ENCODE results near the gene MTX3. TPM values are rescaled to one million over a fixed set of nuclear protein-coding genes. Genes with fewer than 3 reads are reported as not detected.

MTX3 gene
- total and polyA plus RNA-seq, 7 experiments from 2014 or later, result 2.1 to 31.0 (median 17.7) TPM

DNA sequence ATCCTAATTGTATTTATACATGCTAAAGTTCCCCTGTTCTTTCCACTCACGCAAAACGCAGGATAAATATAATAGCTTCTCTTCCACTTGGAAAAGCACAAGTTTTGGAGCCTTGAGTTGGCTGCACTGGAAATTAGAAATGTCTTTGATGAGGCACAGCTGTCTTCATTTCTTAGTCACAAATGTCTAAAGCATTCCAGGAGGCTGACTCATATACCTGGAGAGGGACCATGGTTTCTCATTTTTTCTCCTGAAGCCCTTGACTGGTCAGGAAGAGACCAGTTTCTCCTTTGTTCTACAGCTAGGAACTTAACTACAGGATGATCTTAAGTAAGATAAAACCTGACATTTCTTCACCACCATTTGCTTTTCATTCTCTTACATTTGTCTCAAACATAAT lies 16.2 kb downstream of the MTX3 start:
- Histone ChIP-seq H3K4me3 (ENCODE audit: low read length) (no peak overlapping the region), H3K9me3 (ENCODE audit: control insufficient read depth in 2 of 3, low read length in 3 of 3) (no peaks in the 10 kb centered on the region), H3K27ac (ENCODE audit: low read depth, low read length) (no peak overlapping the region), H3K27me3 (ENCODE audit: control insufficient read depth in 2 of 2, insufficient read depth in 2 of 2, low read length in 2 of 2) (no peaks in the 10 kb centered on the region), H3K4me1 (ENCODE audit: control insufficient read depth in 2 of 2, insufficient read depth in 2 of 2, low read length in 2 of 2) (no peaks in the 10 kb centered on the region), H3K36me3 (ENCODE audit: control insufficient read depth in 2 of 3, insufficient read depth in 3 of 3, low read length in 3 of 3) (peaks cover 0 to 12% (median 0%) of the 10 kb centered on the region in 3 experiments)
- ChIA-PET CTCF (no interaction called here), POLR2A (interaction anchor here (0.6 kb wide), 1 partner anchor 15 kb away, joined by 4 read pairs; no protein-coding TSS in a partner anchor)
- H3K9me3 Mint-ChIP-seq, result no peaks in the 10 kb centered on the region
- ATAC-seq, result no peak
- intact Hi-C loops (cut with micrococcal nuclease), result no loop called here
- H3K4me1 Mint-ChIP-seq, result peaks cover 0 to 6% (median 3%) of the 10 kb centered on the region in 7 donors
- peaks cover 0 to 9% (median 5%) of the 10 kb centered on the region in 5 donors for H3K27me3 Mint-ChIP-seq
- peaks cover 9 to 45% (median 33%) of the 10 kb centered on the region in 5 donors for H3K36me3 Mint-ChIP-seq
- H3K27ac Mint-ChIP-seq, result no peak overlapping the region
- no peak overlapping the region for H3K4me3 Mint-ChIP-seq
- DNase-seq, result no peak

DNA sequence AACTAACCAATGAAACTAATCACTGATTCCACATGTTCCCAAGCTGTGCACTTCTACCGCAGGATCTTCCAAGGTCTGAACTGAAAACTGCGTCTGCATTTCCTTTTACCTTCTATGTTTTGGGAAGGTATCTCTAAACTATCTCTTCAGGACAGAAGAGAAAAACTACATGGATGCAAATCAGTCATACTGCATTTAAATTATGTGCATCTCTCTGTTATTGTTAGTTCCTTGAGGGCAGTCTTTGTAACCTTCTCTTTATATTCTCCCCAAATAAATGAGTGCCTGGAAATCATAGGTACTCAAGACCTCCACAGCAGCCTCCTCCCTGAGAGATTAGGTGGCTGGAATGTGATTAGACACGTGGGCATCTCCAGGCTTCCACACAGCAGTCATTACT lies 17.1 kb downstream of the MTX3 start:
- ATAC-seq (no peak), DNase-seq (no peak)
- Mint-ChIP-seq H3K27ac (no peak overlapping the region), H3K4me1 (no peaks in the 10 kb centered on the region), H3K9me3 (no peaks in the 10 kb centered on the region), H3K36me3 (peaks cover 6 to 40% (median 29%) of the 10 kb centered on the region in 5 donors), H3K27me3 (peaks cover 0 to 9% (median 5%) of the 10 kb centered on the region in 5 donors), H3K4me3 (no peak overlapping the region)
- Histone ChIP-seq H3K4me1 (ENCODE audit: control insufficient read depth in 2 of 2, insufficient read depth in 2 of 2, low read length in 2 of 2) (no peaks in the 10 kb centered on the region), H3K27ac (ENCODE audit: low read depth, low read length) (no peak overlapping the region), H3K9me3 (ENCODE audit: control insufficient read depth in 2 of 3, low read length in 3 of 3) (no peaks in the 10 kb centered on the region), H3K36me3 (ENCODE audit: control insufficient read depth in 2 of 3, insufficient read depth in 3 of 3, low read length in 3 of 3) (peaks cover 0 to 12% (median 0%) of the 10 kb centered on the region in 3 experiments), H3K27me3 (ENCODE audit: control insufficient read depth in 2 of 2, insufficient read depth in 2 of 2, low read length in 2 of 2) (no peaks in the 10 kb centered on the region), H3K4me3 (ENCODE audit: low read length) (no peak overlapping the region)
- intact Hi-C loops (cut with micrococcal nuclease), result no loop called here
- ChIA-PET POLR2A (interaction anchor here (1.1 kb wide), 1 partner anchor 8 kb away, joined by 3 read pairs; no protein-coding TSS in a partner anchor), CTCF (interaction anchor here (0.5 kb wide), 1 partner anchor 109 kb away, joined by 3 read pairs; no protein-coding TSS in a partner anchor)

DNA sequence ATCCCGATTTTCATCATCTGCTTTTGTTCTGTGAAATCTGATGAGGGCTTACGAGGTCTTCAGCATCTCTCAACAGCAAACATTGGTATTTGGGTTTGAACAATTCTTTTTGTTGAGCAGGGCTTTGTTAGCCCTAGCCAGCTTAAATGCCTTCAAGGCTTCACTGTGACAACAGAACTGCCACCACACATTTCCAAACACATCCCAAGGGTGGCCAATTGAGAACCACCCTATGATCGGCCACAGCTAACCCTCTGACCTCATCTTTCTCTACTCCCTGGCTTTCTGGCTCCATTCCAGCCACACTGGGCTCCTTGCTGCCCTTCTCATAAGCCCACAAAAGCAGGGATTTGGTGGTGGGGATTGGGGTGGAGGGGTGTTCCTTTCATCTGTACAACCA lies 17.6 kb downstream of the MTX3 start:
- Histone ChIP-seq H3K4me3 (ENCODE audit: low read length) (no peak overlapping the region), H3K4me1 (ENCODE audit: control insufficient read depth in 2 of 2, insufficient read depth in 2 of 2, low read length in 2 of 2) (no peaks in the 10 kb centered on the region), H3K36me3 (ENCODE audit: control insufficient read depth in 2 of 3, insufficient read depth in 3 of 3, low read length in 3 of 3) (peaks cover 0 to 12% (median 0%) of the 10 kb centered on the region in 3 experiments), H3K27me3 (ENCODE audit: control insufficient read depth in 2 of 2, insufficient read depth in 2 of 2, low read length in 2 of 2) (no peaks in the 10 kb centered on the region), H3K27ac (ENCODE audit: low read depth, low read length) (no peak overlapping the region), H3K9me3 (ENCODE audit: control insufficient read depth in 2 of 3, low read length in 3 of 3) (no peaks in the 10 kb centered on the region)
- Mint-ChIP-seq H3K4me3 (no peak overlapping the region), H3K9me3 (no peaks in the 10 kb centered on the region), H3K36me3 (peaks cover 6 to 35% (median 26%) of the 10 kb centered on the region in 5 donors), H3K27me3 (peaks cover 0 to 9% (median 5%) of the 10 kb centered on the region in 5 donors), H3K4me1 (no peaks in the 10 kb centered on the region), H3K27ac (no peak overlapping the region)
- ATAC-seq (no peak), DNase-seq (no peak)
- CTCF ChIA-PET, result no interaction called here
- intact Hi-C loops (cut with micrococcal nuclease), result no loop called here
- POLR2A ChIA-PET, result interaction anchor here (1.1 kb wide), 1 partner anchor 9 kb away, joined by 3 read pairs; no protein-coding TSS in a partner anchor

DNA sequence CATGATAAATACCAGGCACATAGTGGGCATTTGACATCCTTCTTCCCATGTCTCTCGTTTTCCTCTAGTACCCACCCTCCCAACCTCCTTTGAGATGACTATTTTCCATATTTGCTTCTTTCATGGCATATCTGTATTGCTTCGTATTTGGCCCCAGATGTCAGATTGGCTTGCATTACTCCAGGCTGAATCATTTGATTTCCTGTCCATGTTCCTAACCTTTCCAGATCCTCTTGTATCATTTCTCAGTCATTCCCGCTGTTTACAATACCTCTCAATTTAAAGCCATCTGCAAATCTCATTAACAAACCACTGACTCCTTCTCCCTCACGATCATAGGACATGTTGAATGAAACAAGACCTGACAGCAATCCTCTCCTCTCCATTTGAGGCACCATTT lies 19.9 kb downstream of the MTX3 start:
- no peak overlapping the region for H3K27ac ChIP-seq (ENCODE audit: low read depth, low read length)
- ATAC-seq, result no peak
- H3K4me3 ChIP-seq (ENCODE audit: low read length), result no peak overlapping the region
- H3K36me3 ChIP-seq (ENCODE audit: control insufficient read depth in 2 of 3, insufficient read depth in 3 of 3, low read length in 3 of 3), result no peaks in the 10 kb centered on the region
- no peaks in the 10 kb centered on the region for H3K9me3 Mint-ChIP-seq
- CTCF ChIA-PET, result interaction anchor here (0.6 kb wide), 1 partner anchor 366 kb away, joined by 4 read pairs; no protein-coding TSS in a partner anchor
- intact Hi-C loops (cut with micrococcal nuclease), result no loop called here
- POLR2A ChIA-PET, result no interaction called here
- H3K4me3 Mint-ChIP-seq, result no peak overlapping the region
- no peak overlapping the region for H3K27ac Mint-ChIP-seq
- peaks cover 0 to 16% (median 12%) of the 10 kb centered on the region in 5 donors for H3K36me3 Mint-ChIP-seq
- no peak for DNase-seq
- peaks cover 5 to 16% (median 9%) of the 10 kb centered on the region in 5 donors for H3K27me3 Mint-ChIP-seq
- no peaks in the 10 kb centered on the region for H3K4me1 ChIP-seq (ENCODE audit: control insufficient read depth in 2 of 2, insufficient read depth in 2 of 2, low read length in 2 of 2)
- no peaks in the 10 kb centered on the region for H3K9me3 ChIP-seq (ENCODE audit: control insufficient read depth in 2 of 3, low read length in 3 of 3)
- H3K4me1 Mint-ChIP-seq, result no peaks in the 10 kb centered on the region
- no peaks in the 10 kb centered on the region for H3K27me3 ChIP-seq (ENCODE audit: control insufficient read depth in 2 of 2, insufficient read depth in 2 of 2, low read length in 2 of 2)

DNA sequence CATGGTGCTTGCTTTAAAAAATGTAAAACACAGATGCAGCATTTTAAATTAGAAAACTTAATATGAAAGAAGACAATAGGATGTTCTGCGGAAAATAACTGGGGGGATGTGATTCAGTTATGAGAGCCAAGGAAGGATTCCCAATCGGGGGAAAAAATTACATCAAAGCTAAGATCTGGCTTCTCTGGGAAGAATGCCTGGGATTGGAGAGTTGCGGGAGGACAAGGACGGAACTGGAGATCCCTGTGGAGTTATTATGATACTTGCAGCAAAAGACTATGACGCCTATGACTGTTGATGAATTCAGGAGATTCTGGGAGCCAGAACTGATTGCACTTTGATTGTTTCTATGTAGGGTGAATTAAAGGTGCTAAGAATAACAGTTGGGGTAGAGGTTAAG lies 24.6 kb downstream of the MTX3 start:
- ChIA-PET POLR2A (no interaction called here), CTCF (no interaction called here)
- no peaks in the 10 kb centered on the region for H3K4me1 ChIP-seq (ENCODE audit: control insufficient read depth in 2 of 2, insufficient read depth in 2 of 2, low read length in 2 of 2)
- no peak for ATAC-seq
- H3K27me3 Mint-ChIP-seq, result peaks cover 5 to 19% (median 16%) of the 10 kb centered on the region in 5 donors
- H3K9me3 Mint-ChIP-seq, result peaks cover 0 to 2% (median 0%) of the 10 kb centered on the region in 11 donors
- H3K4me3 Mint-ChIP-seq, result no peak overlapping the region
- H3K27ac ChIP-seq (ENCODE audit: low read depth, low read length), result no peak overlapping the region
- no peaks in the 10 kb centered on the region for H3K27me3 ChIP-seq (ENCODE audit: control insufficient read depth in 2 of 2, insufficient read depth in 2 of 2, low read length in 2 of 2)
- H3K36me3 Mint-ChIP-seq, result peaks cover 0 to 3% (median 0%) of the 10 kb centered on the region in 5 donors
- H3K4me1 Mint-ChIP-seq, result peaks cover 0 to 23% (median 0%) of the 10 kb centered on the region in 7 donors
- DNase-seq, result no peak
- H3K36me3 ChIP-seq (ENCODE audit: control insufficient read depth in 2 of 3, insufficient read depth in 3 of 3, low read length in 3 of 3), result no peaks in the 10 kb centered on the region
- H3K27ac Mint-ChIP-seq, result no peak overlapping the region
- no peak overlapping the region for H3K4me3 ChIP-seq (ENCODE audit: low read length)
- no peaks in the 10 kb centered on the region for H3K9me3 ChIP-seq (ENCODE audit: control insufficient read depth in 2 of 3, low read length in 3 of 3)
- intact Hi-C loops (cut with micrococcal nuclease), result no loop called here

DNA sequence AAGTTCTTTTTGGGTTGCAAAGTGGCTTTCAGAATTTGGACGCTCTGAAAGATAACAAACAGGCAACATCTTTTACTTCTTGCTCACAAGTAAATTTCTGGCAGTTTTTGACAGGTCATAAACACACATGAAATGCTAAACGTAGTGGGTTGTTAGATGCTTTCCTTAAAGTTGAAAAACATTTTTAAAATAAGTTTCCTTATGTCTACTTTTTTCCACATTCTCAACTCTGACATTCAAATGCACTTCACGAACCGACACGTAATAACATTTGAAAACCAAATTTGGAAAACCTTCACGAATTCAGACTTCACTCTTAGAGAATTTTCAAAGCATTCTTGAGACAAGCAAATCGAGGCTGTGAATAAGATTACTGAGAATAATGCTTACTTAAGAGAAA lies 26.9 kb downstream of the MTX3 start:
- ATAC-seq, result no peak
- Mint-ChIP-seq H3K36me3 (no peaks in the 10 kb centered on the region), H3K9me3 (peaks cover 0 to 2% (median 0%) of the 10 kb centered on the region in 11 donors), H3K27me3 (peaks cover 5 to 14% (median 9%) of the 10 kb centered on the region in 5 donors), H3K4me1 (peaks cover 0 to 23% (median 0%) of the 10 kb centered on the region in 7 donors), H3K4me3 (no peak overlapping the region), H3K27ac (no peak overlapping the region)
- Histone ChIP-seq H3K27me3 (ENCODE audit: control insufficient read depth in 2 of 2, insufficient read depth in 2 of 2, low read length in 2 of 2) (no peaks in the 10 kb centered on the region), H3K27ac (ENCODE audit: low read depth, low read length) (no peak overlapping the region), H3K4me1 (ENCODE audit: control insufficient read depth in 2 of 2, insufficient read depth in 2 of 2, low read length in 2 of 2) (no peaks in the 10 kb centered on the region), H3K9me3 (ENCODE audit: control insufficient read depth in 2 of 3, low read length in 3 of 3) (no peaks in the 10 kb centered on the region), H3K36me3 (ENCODE audit: control insufficient read depth in 2 of 3, insufficient read depth in 3 of 3, low read length in 3 of 3) (no peaks in the 10 kb centered on the region), H3K4me3 (ENCODE audit: low read length) (no peak overlapping the region)
- no peak for DNase-seq
- intact Hi-C loops (cut with micrococcal nuclease), result no loop called here
- POLR2A ChIA-PET, result no interaction called here
- CTCF ChIA-PET, result no interaction called here
